Caki2 (cell line): Measurements from ENCODE around the gene INPP5J. TPM values are rescaled to one million over a fixed set of nuclear protein-coding genes. Genes with fewer than 3 reads are reported as not detected.
"Not testable (repeated sequence)": the region's sequence is repeated elsewhere in the genome, so short reads cannot be mapped to it uniquely, and the experiment has no call there.

ENCODE experiments used
- DNase-seq: peaks from one replicate; pipeline ENCODE4 v3.0.0-alpha.2; 2015; ENCODE audit warnings: low read depth
- in situ Hi-C: cut with HindIII; loops from 2 replicates; pipeline ENCODE4 v1.10.0; 2016; ENCODE audit warnings: low sequenced_read_pairs, low pct_unique_long_range_greater_than_20kb, mixed read lengths
- total RNA-seq: library from RNA; depleted of rRNA; stranded (reverse); fragments of >200 nt; shearing (Covaris generic); gene quantifications from 2 replicates; pipeline ENCODE4 v1.2.3, GENCODE V29; 2014; ENCODE audit warnings: low replicate concordance; rRNA removed

The INPP5J gene
- 0.91 and 1.2 TPM in 2 replicates for total RNA-seq

- DNase-seq: peak; percentile 33
- in situ Hi-C loops: no loop called here
Measured at GRCh38 chr22:31122532-31123291, at the start of gene INPP5J. Gene INPP5J, plus strand, starts transcription at chr22:31122966. Its CDS starts 49 bp downstream, at chr22:31123015.

GRCh38 chr22:31073125-31073524 lies 49.6 kb upstream of the INPP5J start:
- DNase-seq, in situ Hi-C loops: not testable (repeated sequence)

GRCh38 chr22:31073545-31074145 lies 49.1 kb upstream of the INPP5J start:
- in situ Hi-C loops, DNase-seq: not testable (repeated sequence)

GRCh38 chr22:31075961-31076360 lies 46.8 kb upstream of the INPP5J start:
- DNase-seq: no peak
- in situ Hi-C loops: no loop called here

GRCh38 chr22:31077681-31078080 lies 45.1 kb upstream of the INPP5J start:
- in situ Hi-C loops: no loop called here
- no peak for DNase-seq

- in situ Hi-C loops, DNase-seq: not testable (repeated sequence)
Measured at GRCh38 chr22:31078389-31078788, 44.4 kb upstream of the INPP5J start.

- in situ Hi-C loops: no loop called here
- DNase-seq: no peak
Measured at GRCh38 chr22:31079095-31079642, 43.6 kb upstream of the INPP5J start.

- no peak for DNase-seq
- in situ Hi-C loops: no loop called here
Measured at GRCh38 chr22:31080164-31080847, 42.5 kb upstream of the INPP5J start.

GRCh38 chr22:31080848-31081649 lies 41.7 kb upstream of the INPP5J start, which contains the start of gene SMTN:
Gene SMTN, plus strand, starts transcription at chr22:31081318. Its CDS starts 1,941 bp downstream, at chr22:31083259.
- in situ Hi-C loops: no loop called here
- DNase-seq: peak; percentile 93

GRCh38 chr22:31081963-31082605 lies 40.7 kb upstream of the INPP5J start:
- in situ Hi-C loops: no loop called here
- DNase-seq: no peak

GRCh38 chr22:31082606-31083376 lies 40.0 kb upstream of the INPP5J start:
- no peak for DNase-seq
- in situ Hi-C loops: no loop called here

GRCh38 chr22:31083377-31083768 lies 39.4 kb upstream of the INPP5J start:
- DNase-seq: no peak

GRCh38 chr22:31083923-31084810 lies 38.6 kb upstream of the INPP5J start:
- in situ Hi-C loops: no loop called here
- DNase-seq: no peak

More at GRCh38 chr22:31083377-31083768, 39.4 kb upstream of the INPP5J start:
- in situ Hi-C loops: no loop called here

GRCh38 chr22:31084811-31085492 lies 37.8 kb upstream of the INPP5J start:
- in situ Hi-C loops: no loop called here
- DNase-seq: no peak

GRCh38 chr22:31085493-31085824 lies 37.3 kb upstream of the INPP5J start:
- in situ Hi-C loops: no loop called here
- DNase-seq: no peak

GRCh38 chr22:31085928-31086327 lies 36.8 kb upstream of the INPP5J start:
- no peak for DNase-seq
- in situ Hi-C loops: no loop called here
